GM10248 (cell line): ENCODE measurements around the gene ZNF646.

ENCODE experiments used
- CTCF ChIA-PET: fragments of 300-600 bp; sonication (Branson Sonifier 250); formaldehyde crosslinking; extraction: SDS; loops from one replicate; lab custom pipeline; 2021; ENCODE audit warnings: antibody characterized with exemption; lab: Yijun Ruan, JAX
- POLR2A ChIA-PET: fragments of 350-650 bp; sonication (Branson Sonifier 250); formaldehyde crosslinking; extraction: SDS; loops from one replicate; lab custom pipeline; 2020; ENCODE audit warnings: antibody characterized with exemption; lab: Yijun Ruan, JAX
- DNase-seq: peaks from one replicate; pipeline ENCODE4 v3.0.0; 2012; ENCODE audit errors: extremely low spot score
- TF ChIP-seq, protein P1 (sequence below): IDR thresholded peaks from 2 replicates; pipeline ENCODE4 v1.5.1; 2012; ENCODE audit warnings: mild to moderate bottlenecking, low read depth; ENCODE audit errors: extremely low read depth, missing control alignments, control extremely low read depth

ZNF646 gene

GRCh38 chr16:31061813-31062440, 12.3 kb upstream of the ZNF646 start:
- POLR2A ChIA-PET, result no interaction called here
- no peak for DNase-seq
- TF ChIP-seq, protein P1, sequence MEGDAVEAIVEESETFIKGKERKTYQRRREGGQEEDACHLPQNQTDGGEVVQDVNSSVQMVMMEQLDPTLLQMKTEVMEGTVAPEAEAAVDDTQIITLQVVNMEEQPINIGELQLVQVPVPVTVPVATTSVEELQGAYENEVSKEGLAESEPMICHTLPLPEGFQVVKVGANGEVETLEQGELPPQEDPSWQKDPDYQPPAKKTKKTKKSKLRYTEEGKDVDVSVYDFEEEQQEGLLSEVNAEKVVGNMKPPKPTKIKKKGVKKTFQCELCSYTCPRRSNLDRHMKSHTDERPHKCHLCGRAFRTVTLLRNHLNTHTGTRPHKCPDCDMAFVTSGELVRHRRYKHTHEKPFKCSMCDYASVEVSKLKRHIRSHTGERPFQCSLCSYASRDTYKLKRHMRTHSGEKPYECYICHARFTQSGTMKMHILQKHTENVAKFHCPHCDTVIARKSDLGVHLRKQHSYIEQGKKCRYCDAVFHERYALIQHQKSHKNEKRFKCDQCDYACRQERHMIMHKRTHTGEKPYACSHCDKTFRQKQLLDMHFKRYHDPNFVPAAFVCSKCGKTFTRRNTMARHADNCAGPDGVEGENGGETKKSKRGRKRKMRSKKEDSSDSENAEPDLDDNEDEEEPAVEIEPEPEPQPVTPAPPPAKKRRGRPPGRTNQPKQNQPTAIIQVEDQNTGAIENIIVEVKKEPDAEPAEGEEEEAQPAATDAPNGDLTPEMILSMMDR, result no peak
- CTCF ChIA-PET, result no interaction called here

DNA sequence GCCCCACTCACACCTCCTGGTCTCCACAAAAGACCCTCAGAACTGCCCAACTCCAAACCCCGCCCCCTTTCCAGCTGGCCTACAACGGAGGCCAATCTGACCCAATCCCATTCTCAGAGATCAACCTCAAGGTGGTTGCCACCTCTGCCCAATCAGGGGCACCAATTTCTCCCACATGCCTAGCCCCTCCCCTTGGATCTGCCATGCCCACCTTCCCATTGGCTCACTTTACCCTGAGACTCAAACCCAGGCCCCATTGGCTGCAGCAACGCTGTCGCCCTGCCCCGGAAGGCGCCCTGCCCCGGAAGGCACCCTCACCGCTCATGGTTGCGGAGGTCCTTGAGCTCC, 10.8 kb upstream of the ZNF646 start:
- CTCF ChIA-PET, result no interaction called here
- POLR2A ChIA-PET, result no interaction called here
- TF ChIP-seq, protein P1, result no peak

GRCh38 chr16:31063843-31064611, 10.2 kb upstream of the ZNF646 start:
- POLR2A ChIA-PET, result no interaction called here
- no peak for DNase-seq
- TF ChIP-seq, protein P1, result no peak
- CTCF ChIA-PET, result no interaction called here

More for the DNA sequence above, 10.8 kb upstream of the ZNF646 start:
- no peak for DNase-seq

DNA sequence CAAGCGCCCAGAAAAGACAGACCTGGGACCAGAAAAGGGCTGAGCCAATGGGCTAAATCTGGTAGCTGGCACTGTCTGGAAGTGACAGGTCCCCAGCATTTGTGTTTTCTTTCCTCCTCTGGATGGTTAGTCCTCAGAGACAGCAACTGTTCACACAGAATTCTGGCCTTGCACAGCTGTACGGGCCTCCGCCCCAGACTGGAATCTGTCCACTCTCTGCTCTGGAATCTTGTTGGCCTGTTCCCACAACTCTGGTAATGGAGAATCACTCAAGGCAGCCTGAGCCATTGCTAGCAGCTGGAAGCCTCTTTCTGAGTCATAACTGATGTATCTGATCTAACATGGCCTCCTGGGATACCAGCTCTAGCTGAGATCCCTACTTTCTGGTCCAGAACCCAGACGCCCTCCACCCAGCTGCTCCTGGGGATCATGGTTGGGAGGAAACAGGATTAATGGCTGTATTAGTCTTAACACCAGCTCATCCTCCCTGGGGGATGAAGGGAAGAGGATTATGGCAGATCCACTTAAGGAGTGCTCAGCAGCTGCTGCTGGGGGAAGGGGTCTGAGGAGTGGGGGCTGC, 9.2 kb upstream of the ZNF646 start:
- no peak for DNase-seq
- POLR2A ChIA-PET, result interaction anchor here (0.7 kb wide), 1 partner anchor 9 kb away, joined by 3 read pairs; the partner anchor contains the start of gene ZNF668
- TF ChIP-seq, protein P1, result no peak
- CTCF ChIA-PET, result interaction anchor here (0.8 kb wide), 2 partner anchors 9 to 15 kb away, joined by 3 to 5 read pairs; partner anchors contain the start of genes ZNF646 and ZNF668

DNA sequence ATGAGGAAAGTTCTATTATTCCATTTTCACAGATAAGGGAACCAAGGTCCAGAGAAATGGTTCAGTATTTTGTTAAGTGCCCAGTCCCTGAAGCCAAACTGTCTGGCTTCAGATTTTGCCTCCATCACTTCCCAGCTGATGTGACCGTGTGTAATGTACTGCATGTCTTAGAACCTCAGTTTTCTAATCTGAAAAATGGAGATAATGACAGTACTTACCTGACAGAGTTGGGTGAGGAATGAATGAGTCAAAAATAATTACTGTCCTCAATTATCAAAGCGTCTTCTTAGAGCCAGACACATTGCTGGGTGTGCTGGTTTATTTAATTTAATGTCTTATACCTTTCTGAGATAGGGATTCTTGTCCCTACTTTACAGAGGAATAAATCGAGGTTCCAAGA, 6.9 kb upstream of the ZNF646 start:
- DNase-seq, result no peak
- ChIA-PET CTCF (interaction anchor here (1.0 to 2.8 kb wide), 2 partner anchors 10 to 83 kb away, joined by 3 to 8 read pairs; partner anchors contain the start of gene HSD3B7), POLR2A (no interaction called here)
- TF ChIP-seq, protein P1, result no peak

DNA sequence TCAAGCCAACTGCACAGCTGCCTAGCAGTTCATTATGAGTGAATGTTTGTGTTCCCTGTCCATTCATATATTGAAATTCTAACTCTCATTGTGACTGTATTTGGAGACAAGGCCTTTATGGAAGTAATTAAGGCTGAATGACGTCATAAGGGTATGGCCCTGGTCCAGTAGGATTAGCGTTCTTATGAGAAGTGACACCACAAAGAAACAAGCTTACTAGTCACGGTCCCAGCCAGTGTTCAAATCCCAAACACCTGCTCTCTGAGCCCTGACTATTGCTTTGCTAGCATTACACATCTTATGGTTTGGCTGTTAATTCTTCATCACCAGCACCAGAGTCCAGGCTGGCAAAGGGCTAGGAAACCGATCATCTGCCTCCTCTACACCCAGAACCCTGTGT, 2.4 kb upstream of the ZNF646 start:
- ChIA-PET CTCF (interaction anchor here (1.0 to 2.6 kb wide), 4 partner anchors 11 to 118 kb away, joined by 3 to 9 read pairs (median 6); partner anchors contain the start of gene HSD3B7), POLR2A (no interaction called here)
- no peak for DNase-seq
- TF ChIP-seq, protein P1, result no peak
